ENCODE measurements around the gene DNAJC15. TPM values are rescaled to one million over a fixed set of nuclear protein-coding genes. Genes with fewer than 3 reads are reported as not detected.
"Not testable (repeated sequence)": the region's sequence is repeated elsewhere in the genome, so short reads cannot be mapped to it uniquely, and the experiment has no call there.

The DNAJC15 gene
- polyA plus RNA-seq, 3 donors from 2014 or later: 10.3 to 22.4 (median 22.3) TPM

DNA sequence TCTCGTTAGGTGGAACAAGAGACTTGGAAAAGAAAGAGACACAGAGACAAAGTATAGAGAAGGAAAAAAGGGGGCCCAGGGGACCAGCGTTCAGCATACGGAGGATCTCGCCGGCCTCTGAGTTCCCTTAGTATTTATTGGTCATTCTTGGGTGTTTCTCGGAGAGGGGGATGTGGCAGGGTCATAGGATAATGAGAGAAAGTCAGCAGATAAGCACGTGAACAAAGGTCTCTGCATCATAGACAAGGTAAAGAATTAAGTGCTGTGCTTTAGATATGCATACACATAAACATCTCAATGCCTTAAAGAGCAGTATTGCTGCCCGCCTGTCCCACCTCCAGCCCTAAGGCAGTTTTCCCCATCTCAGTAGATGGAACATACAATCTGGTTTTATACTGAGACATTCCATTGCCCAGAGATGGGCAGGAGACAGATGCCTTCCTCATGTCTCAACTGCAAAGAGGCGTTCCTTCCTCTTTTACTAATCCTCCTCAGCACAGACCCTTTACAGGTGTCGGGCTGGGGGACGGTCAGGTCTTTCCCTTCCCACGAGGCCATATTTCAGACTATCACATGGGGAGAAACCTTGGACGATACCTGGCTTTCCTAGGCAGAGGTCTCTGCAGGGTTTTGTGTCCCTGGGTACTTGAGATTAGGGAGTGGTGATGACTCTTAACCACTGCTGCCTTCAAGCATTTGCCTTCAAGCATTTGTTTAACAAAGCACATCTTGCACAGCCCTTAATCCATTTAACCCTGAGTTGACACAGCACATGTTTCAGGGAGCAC, 17.4 kb downstream of the DNAJC15 start:
- peaks cover 32 to 34% of the 10 kb centered on the region in 2 donors for H3K4me1 Mint-ChIP-seq
- H3K27me3 Mint-ChIP-seq (ENCODE audit: low read depth in 3 of 3); DNase-seq; H3K27ac Mint-ChIP-seq; H3K36me3 Mint-ChIP-seq; H3K9me3 Mint-ChIP-seq; H3K4me3 Mint-ChIP-seq: not testable (repeated sequence)

GRCh38 chr13:43041369-43041921, 18.1 kb downstream of the DNAJC15 start:
- DNase-seq: no peak
- H3K4me1 Mint-ChIP-seq: peaks cover 32 to 34% of the 10 kb centered on the region in 2 donors
- no peaks in the 10 kb centered on the region for H3K9me3 Mint-ChIP-seq
- H3K36me3 Mint-ChIP-seq: no peaks in the 10 kb centered on the region
- no peak overlapping the region for H3K4me3 Mint-ChIP-seq
- peaks cover 0 to 4% (median 0%) of the 10 kb centered on the region in 3 donors for H3K27me3 Mint-ChIP-seq (ENCODE audit: low read depth in 3 of 3)
- H3K27ac Mint-ChIP-seq: peak overlapping the region in 2 of 6 donors; percentile 13 to 55

DNA sequence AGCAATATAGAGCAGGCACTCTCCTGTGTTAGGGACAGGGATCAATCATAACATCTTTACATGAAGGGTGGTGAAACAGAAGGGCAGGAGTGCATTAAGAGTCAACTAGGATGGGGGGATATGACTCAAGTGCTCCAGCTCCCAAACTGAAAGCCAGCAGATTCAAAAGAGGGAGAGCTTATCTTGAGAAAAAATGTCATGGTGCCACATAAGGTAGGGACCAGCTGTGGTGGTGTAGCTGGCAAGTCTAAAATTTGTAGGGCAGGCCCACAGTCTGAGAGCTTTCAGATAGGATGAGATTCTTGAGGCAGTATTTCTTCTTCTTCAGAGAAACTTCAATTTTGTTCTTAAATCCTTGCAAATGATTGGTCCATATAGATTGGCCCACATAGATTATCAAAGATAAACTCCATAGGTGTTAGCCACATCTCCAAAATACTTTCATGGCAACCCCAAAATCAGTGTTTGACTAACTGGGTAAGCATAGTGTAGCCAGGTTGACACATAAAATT, 19.1 kb downstream of the DNAJC15 start:
- no peak for DNase-seq
- Mint-ChIP-seq H3K4me1 (peaks cover 27 to 28% of the 10 kb centered on the region in 2 donors), H3K9me3 (no peaks in the 10 kb centered on the region), H3K4me3 (no peak overlapping the region), H3K27ac (peak overlapping the region in 1 of 6 donors; percentile 3), H3K27me3 (ENCODE audit: low read depth in 3 of 3) (peaks cover 0 to 6% (median 0%) of the 10 kb centered on the region in 3 donors), H3K36me3 (peaks cover 0 to 4% (median 0%) of the 10 kb centered on the region in 3 donors)

GRCh38 chr13:43044720-43045301, 21.4 kb downstream of the DNAJC15 start:
- Mint-ChIP-seq H3K9me3 (no peaks in the 10 kb centered on the region), H3K27ac (peak overlapping the region in 1 of 6 donors; percentile 1), H3K4me3 (no peak overlapping the region), H3K4me1 (peaks cover 27 to 31% of the 10 kb centered on the region in 2 donors), H3K36me3 (peaks cover 0 to 4% (median 0%) of the 10 kb centered on the region in 3 donors), H3K27me3 (ENCODE audit: low read depth in 3 of 3) (peaks cover 0 to 3% (median 0%) of the 10 kb centered on the region in 3 donors)
- no peak for DNase-seq

DNA sequence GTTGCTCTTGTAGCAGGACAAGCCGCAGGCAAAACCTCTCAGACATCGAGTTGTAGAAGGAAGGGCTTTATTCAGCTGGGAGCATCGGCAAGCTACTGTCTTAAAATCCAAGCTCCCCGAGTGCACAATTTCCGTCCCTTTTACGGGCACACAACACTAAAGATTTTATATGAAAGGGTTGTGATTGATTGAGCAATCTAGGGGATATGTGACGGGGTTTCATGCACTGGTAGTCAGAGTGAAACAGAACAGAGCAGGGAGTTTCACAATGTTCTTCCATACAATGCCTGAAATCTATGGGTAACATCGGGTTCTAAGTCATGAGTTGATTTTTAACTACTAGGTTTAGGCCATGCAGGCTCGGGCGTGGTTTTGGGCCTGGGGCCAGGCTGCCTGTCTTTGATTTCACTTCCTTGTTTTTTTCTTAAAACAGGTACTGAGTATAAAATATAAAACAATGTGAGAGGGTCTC, 22.0 kb downstream of the DNAJC15 start:
- H3K27me3 Mint-ChIP-seq (ENCODE audit: low read depth in 3 of 3); H3K4me3 Mint-ChIP-seq; H3K36me3 Mint-ChIP-seq; H3K9me3 Mint-ChIP-seq; DNase-seq: not testable (repeated sequence)
- peaks cover 25 to 32% of the 10 kb centered on the region in 2 donors for H3K4me1 Mint-ChIP-seq
- peak overlapping the region in 1 of 6 donors; percentile 1 for H3K27ac Mint-ChIP-seq

DNA sequence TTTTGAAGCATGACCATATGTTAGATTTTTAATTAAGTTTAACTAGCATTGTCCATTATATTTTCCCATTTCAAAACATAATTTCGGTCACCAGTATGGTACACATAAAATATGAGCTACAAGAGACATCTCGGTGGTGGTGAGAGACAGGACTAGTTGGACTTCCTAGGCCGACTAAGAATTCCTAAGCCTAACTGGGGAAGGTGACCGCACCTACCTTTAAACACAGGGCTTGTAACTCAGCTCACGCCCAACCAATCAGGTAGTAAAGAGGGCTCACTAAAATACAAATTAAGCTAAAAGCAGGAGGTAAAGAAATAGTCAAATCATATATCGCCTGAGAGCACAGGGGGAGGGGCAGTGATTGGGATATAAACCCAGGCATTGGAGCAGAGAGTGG, 22.9 kb downstream of the DNAJC15 start:
- peaks cover 20 to 32% of the 10 kb centered on the region in 2 donors for H3K4me1 Mint-ChIP-seq

GRCh38 chr13:43054803-43055802, 31.7 kb downstream of the DNAJC15 start:
- Mint-ChIP-seq H3K27ac (no peak overlapping the region), H3K4me1 (peaks cover 15 to 25% of the 10 kb centered on the region in 2 donors), H3K9me3 (no peaks in the 10 kb centered on the region), H3K4me3 (no peak overlapping the region), H3K36me3 (peaks cover 0 to 6% (median 6%) of the 10 kb centered on the region in 3 donors), H3K27me3 (ENCODE audit: low read depth in 3 of 3) (no peaks in the 10 kb centered on the region)
- peak; percentile 43 to 49 (median 44) for DNase-seq

More for the DNA sequence above, 22.9 kb downstream of the DNAJC15 start:
- Mint-ChIP-seq H3K4me3 (no peak overlapping the region), H3K27ac (no peak overlapping the region), H3K36me3 (peaks cover 0 to 4% (median 0%) of the 10 kb centered on the region in 3 donors), H3K9me3 (no peaks in the 10 kb centered on the region), H3K27me3 (ENCODE audit: low read depth in 3 of 3) (peaks cover 0 to 1% (median 0%) of the 10 kb centered on the region in 3 donors)
- no peak for DNase-seq

GRCh38 chr13:43057653-43058317, 34.4 kb downstream of the DNAJC15 start:
- H3K4me1 Mint-ChIP-seq: peaks cover 15 to 25% of the 10 kb centered on the region in 2 donors
- DNase-seq: no peak
- no peaks in the 10 kb centered on the region for H3K27me3 Mint-ChIP-seq (ENCODE audit: low read depth in 3 of 3)
- H3K27ac Mint-ChIP-seq: peak overlapping the region in 5 of 6 donors; percentile 7 to 56 (median 46)
- no peaks in the 10 kb centered on the region for H3K9me3 Mint-ChIP-seq
- peak overlapping the region in 1 of 5 donors; percentile 26 for H3K4me3 Mint-ChIP-seq
- peaks cover 0 to 16% (median 7%) of the 10 kb centered on the region in 3 donors for H3K36me3 Mint-ChIP-seq

DNA sequence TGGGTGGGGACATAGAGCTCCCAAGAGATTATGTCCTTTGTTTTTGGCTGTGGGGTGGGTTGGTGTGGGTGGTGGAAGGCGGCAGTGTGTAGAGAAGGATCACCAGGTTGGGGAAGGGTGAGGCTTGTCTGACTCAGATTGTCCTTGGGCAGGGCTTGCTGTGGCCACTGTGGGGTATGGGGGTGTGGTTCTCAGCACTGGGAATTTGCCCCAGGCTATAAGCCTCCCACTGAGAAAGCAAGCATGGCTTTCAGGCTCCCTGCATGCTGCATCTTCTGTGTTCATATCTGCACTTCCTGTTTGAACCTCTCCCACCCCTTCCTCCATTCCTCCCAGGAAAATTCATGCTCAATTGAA, 34.9 kb downstream of the DNAJC15 start:
- DNase-seq: no peak
- peaks cover 0 to 16% (median 7%) of the 10 kb centered on the region in 3 donors for H3K36me3 Mint-ChIP-seq
- H3K27ac Mint-ChIP-seq: peak overlapping the region in 3 of 6 donors; percentile 7 to 53 (median 46)
- H3K4me1 Mint-ChIP-seq: peaks cover 15 to 25% of the 10 kb centered on the region in 2 donors
- no peaks in the 10 kb centered on the region for H3K27me3 Mint-ChIP-seq (ENCODE audit: low read depth in 3 of 3)
- H3K4me3 Mint-ChIP-seq: no peak overlapping the region
- H3K9me3 Mint-ChIP-seq: no peaks in the 10 kb centered on the region

DNA sequence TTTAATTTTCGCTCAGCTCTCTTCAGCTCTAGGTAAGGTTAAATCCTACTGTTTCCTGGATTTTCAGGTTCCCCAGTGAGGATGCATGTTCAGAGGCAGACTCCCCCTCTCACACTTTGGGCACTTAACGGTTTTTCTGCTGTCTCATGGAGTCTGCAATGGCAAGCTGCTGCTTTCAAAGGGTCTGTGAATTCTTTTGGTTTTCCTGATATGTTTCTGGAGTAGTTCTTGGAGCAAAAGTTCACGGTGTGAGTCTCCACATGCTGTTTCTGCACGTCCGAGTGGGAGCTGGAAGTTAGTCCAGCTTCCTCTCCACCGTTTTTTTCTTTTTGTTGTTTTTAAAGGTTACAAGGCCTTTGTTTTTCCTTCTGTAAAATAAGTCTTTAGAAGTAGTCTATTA, 35.4 kb downstream of the DNAJC15 start:
- no peaks in the 10 kb centered on the region for H3K9me3 Mint-ChIP-seq

DNA sequence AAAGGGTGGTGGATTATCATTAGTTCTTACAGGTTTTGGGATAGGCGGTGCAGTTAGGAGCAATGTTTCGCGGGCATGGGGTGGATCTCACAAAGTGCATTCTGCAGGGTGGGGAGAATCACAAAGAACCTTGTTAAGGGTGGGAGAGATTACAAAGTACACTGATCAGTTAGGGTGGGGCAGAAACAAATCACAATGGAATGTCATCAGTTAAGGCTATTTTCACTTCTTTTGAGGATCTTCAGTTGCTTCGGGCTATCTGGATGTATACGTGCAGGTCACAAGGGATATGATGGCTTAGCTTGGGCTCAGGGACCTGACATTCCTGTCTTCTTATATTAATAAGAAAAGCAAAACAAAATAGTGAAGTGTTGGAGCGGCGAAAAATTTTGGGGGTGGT, 36.4 kb downstream of the DNAJC15 start:
- not testable (repeated sequence) for H3K27ac Mint-ChIP-seq, H3K4me3 Mint-ChIP-seq

More for the DNA sequence above, 35.4 kb downstream of the DNAJC15 start:
- H3K27me3 Mint-ChIP-seq (ENCODE audit: low read depth in 3 of 3): no peaks in the 10 kb centered on the region
- H3K27ac Mint-ChIP-seq: peak overlapping the region in 3 of 6 donors; percentile 40 to 53 (median 46)
- peak overlapping the region in 1 of 5 donors; percentile 28 for H3K4me3 Mint-ChIP-seq
- no peak for DNase-seq
- peaks cover 15 to 25% of the 10 kb centered on the region in 2 donors for H3K4me1 Mint-ChIP-seq
- H3K36me3 Mint-ChIP-seq: peaks cover 0 to 16% (median 7%) of the 10 kb centered on the region in 3 donors

GRCh38 chr13:43060806-43061205, 37.4 kb downstream of the DNAJC15 start:
- not testable (repeated sequence) for H3K27ac Mint-ChIP-seq; H3K4me3 Mint-ChIP-seq; DNase-seq; H3K27me3 Mint-ChIP-seq (ENCODE audit: low read depth in 3 of 3); H3K9me3 Mint-ChIP-seq
- Mint-ChIP-seq H3K4me1 (peaks cover 15 to 25% of the 10 kb centered on the region in 2 donors), H3K36me3 (peaks cover 0 to 16% (median 7%) of the 10 kb centered on the region in 3 donors)

More for the DNA sequence above, 36.4 kb downstream of the DNAJC15 start:
- H3K9me3 Mint-ChIP-seq; DNase-seq; H3K27me3 Mint-ChIP-seq (ENCODE audit: low read depth in 3 of 3): not testable (repeated sequence)
- peaks cover 15 to 25% of the 10 kb centered on the region in 2 donors for H3K4me1 Mint-ChIP-seq
- H3K36me3 Mint-ChIP-seq: peaks cover 0 to 16% (median 7%) of the 10 kb centered on the region in 3 donors
